HepG2 (cell line): Measurements from ENCODE around the gene TRIM66. TPM values are rescaled to one million over a fixed set of nuclear protein-coding genes. Genes with fewer than 3 reads are reported as not detected.

Source experiments
- GATAD1 ChIP-seq: IDR thresholded peaks from 2 replicates; pipeline ENCODE4 v1.6.1; 2016; ENCODE audit warnings: missing genetic modification reagents, missing compliant biosample characterization
- GTF3A ChIP-seq: sonication (generic); formaldehyde crosslinking; conservative IDR thresholded peaks from 2 replicates; pipeline ENCODE4 v1.4.0; 2020; ENCODE audit warnings: mild to moderate bottlenecking, missing genetic modification reagents
- ISX ChIP-seq: sonication (generic); formaldehyde crosslinking; conservative IDR thresholded peaks from 2 replicates; pipeline ENCODE4 v1.5.0; 2020; ENCODE audit warnings: missing genetic modification reagents
- JARID2 ChIP-seq: sonication (generic); formaldehyde crosslinking; IDR thresholded peaks from 2 replicates; pipeline ENCODE4 v1.8.1; 2023; ENCODE audit warnings: missing genetic modification reagents, inconsistent platforms; ENCODE audit not compliant: insufficient replicate concordance
- KLF16 ChIP-seq, 2 experiments: sonication (generic) in 1 of 2; formaldehyde crosslinking in 1 of 2; IDR thresholded peaks; 2 replicates each; pipeline versions ENCODE4 v1.6.1 to v1.8.0; 2016 to 2023; ENCODE audit warnings: missing genetic modification reagents in 2 of 2, missing compliant biosample characterization in 1 of 2
- NCOR1 ChIP-seq: fragments of 200-600 bp; sonication (generic); IDR thresholded peaks from 2 replicates; pipeline ENCODE4 v1.7.0; 2017; ENCODE audit warnings: antibody characterized with exemption, low read length, borderline replicate concordance
- NR2C2 ChIP-seq: sonication (generic); formaldehyde crosslinking; IDR thresholded peaks from 2 replicates; pipeline ENCODE4 v1.4.0; 2020; ENCODE audit warnings: missing genetic modification reagents, mild to moderate bottlenecking, moderate library complexity, borderline replicate concordance
- SMAD9 ChIP-seq: sonication (generic); formaldehyde crosslinking; IDR thresholded peaks from 2 replicates; pipeline ENCODE4 v1.5.1; 2020; ENCODE audit warnings: mild to moderate bottlenecking, missing genetic modification reagents
- YEATS4 ChIP-seq: sonication (generic); formaldehyde crosslinking; IDR thresholded peaks from 2 replicates; pipeline ENCODE4 v1.4.0; 2020; ENCODE audit warnings: missing genetic modification reagents, borderline replicate concordance
- ZNF224 ChIP-seq: sonication (generic); formaldehyde crosslinking; IDR thresholded peaks from 2 replicates; pipeline ENCODE4 v1.5.0; 2020; ENCODE audit warnings: mild to moderate bottlenecking, missing genetic modification reagents
- ZNF232 ChIP-seq: sonication (generic); formaldehyde crosslinking; IDR thresholded peaks from 2 replicates; pipeline ENCODE4 v1.4.0; 2020; ENCODE audit warnings: missing genetic modification reagents, borderline replicate concordance
- polyA plus RNA-seq, 8 experiments: library from polyadenylated mRNA; depleted of rRNA in 3 of 8; stranded (reverse) in 7 of 8; unstranded in 1 of 8; fragments of >200 nt; fragmentation: Illumina TruSeq in 4 of 8; extraction: Trizol in 4 of 8; gene quantifications; 2 replicates each; pipeline versions ENCODE4 v1.2.1 to v1.2.3, GENCODE V29; 2011 to 2016; ENCODE audit warnings: low read depth in 4 of 8, missing spikeins in 1 of 8, mixed read lengths in 1 of 8; ENCODE audit not compliant: insufficient read depth in 1 of 8
- total RNA-seq, 5 experiments: library from RNA; depleted of rRNA; stranded (reverse); fragments of >200 nt; fragmentation: Illumina TruSeq; extraction: Trizol; gene quantifications; 2 replicates each; pipeline ENCODE4 v1.2.3, GENCODE V29; 2016; ENCODE audit warnings: low read depth in 1 of 5
- TF ChIP-seq, protein P1 (sequence below), 2 experiments: sonication (generic) in 1 of 2; formaldehyde crosslinking in 1 of 2; IDR thresholded peaks; 2 replicates each; pipeline versions ENCODE4 v1.5.1 to v1.6.1; 2011 to 2020; ENCODE audit warnings: borderline replicate concordance in 1 of 2, low read depth in 1 of 2, low read length in 1 of 2, mild to moderate bottlenecking in 1 of 2, missing genetic modification reagents in 1 of 2, moderate library complexity in 1 of 2
- TF ChIP-seq, protein P2 (sequence below): sonication (generic); formaldehyde crosslinking; IDR thresholded peaks from 2 replicates; pipeline ENCODE4 v1.9.0; 2021; ENCODE audit warnings: missing genetic modification reagents, borderline replicate concordance
- TF ChIP-seq, protein P3 (sequence below): sonication (generic); formaldehyde crosslinking; IDR thresholded peaks from 2 replicates; pipeline ENCODE4 v1.4.0; 2020; ENCODE audit warnings: missing genetic modification reagents
- TF ChIP-seq, protein P4 (sequence below): sonication (generic); formaldehyde crosslinking; IDR thresholded peaks from 2 replicates; pipeline ENCODE4 v1.4.0; 2020; ENCODE audit warnings: missing genetic modification reagents

Gene TRIM66
- total and polyA plus RNA-seq, 2 of the 13 experiments (the other 11 are each of a cell fraction or from before 2014, with no cell fraction given): 4.9 to 6.1 TPM

DNA sequence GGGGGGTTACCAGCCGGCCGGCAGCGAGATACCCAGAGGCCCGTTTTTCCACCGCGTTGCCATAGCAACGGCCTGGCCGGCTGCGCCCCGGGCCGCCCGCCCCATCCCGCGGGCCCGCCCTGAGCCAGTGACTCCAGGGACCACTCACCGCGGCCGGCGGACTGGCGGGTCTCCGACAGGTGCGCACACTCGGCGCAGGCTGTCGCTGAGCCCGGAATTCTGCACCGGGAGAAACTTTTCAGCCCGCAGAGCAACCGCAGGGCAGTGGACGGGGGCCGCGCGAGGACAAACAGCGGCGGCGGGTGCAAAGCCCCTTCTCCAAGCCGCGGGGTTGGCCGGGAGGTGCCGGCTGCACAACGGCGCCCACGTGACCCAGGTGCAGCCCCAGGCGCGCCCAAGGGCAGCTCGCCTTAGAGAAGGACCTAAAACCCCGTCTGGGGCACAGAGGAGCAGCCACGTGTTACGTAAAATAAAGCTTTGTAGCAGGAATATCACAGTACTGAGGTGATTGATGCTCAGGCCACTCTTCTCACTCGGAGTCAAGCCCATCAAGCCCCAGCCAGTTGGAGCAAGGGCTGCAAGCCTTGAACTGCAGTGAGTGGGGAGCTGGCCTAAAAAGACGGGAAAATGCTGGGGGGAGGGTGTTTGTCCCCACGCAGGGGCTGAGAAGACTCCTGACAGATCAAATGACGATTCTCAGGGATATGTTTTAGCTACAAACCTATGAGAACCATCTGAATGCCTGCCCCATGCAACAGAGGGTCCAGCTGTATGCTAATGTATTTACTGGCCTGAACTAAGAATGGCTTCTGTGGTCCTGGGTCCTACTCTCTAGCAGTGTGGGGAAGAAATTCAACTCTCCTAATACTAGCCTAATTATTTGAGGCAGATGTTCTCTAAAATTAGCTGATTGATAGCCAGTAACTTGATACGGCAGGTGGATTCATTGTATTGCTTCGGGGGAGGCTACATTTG, 88.2 kb downstream of the TRIM66 start, which contains the start of gene STK33 (continued):
- TF ChIP-seq, protein P1, sequence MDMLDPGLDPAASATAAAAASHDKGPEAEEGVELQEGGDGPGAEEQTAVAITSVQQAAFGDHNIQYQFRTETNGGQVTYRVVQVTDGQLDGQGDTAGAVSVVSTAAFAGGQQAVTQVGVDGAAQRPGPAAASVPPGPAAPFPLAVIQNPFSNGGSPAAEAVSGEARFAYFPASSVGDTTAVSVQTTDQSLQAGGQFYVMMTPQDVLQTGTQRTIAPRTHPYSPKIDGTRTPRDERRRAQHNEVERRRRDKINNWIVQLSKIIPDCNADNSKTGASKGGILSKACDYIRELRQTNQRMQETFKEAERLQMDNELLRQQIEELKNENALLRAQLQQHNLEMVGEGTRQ (IDR thresholded peaks at IDR 0.05; ENCODE audit: low read depth, low read length): peak; percentile 81
- TF ChIP-seq, protein P1 (CRISPR knock-in tag; IDR thresholded peaks at IDR 0.05; ENCODE audit: borderline replicate concordance): peak; percentile 94; the same call in 1 of the 2 replicates
- TF ChIP-seq ISX (CRISPR knock-in tag): no peak
- TF ChIP-seq, protein P2, sequence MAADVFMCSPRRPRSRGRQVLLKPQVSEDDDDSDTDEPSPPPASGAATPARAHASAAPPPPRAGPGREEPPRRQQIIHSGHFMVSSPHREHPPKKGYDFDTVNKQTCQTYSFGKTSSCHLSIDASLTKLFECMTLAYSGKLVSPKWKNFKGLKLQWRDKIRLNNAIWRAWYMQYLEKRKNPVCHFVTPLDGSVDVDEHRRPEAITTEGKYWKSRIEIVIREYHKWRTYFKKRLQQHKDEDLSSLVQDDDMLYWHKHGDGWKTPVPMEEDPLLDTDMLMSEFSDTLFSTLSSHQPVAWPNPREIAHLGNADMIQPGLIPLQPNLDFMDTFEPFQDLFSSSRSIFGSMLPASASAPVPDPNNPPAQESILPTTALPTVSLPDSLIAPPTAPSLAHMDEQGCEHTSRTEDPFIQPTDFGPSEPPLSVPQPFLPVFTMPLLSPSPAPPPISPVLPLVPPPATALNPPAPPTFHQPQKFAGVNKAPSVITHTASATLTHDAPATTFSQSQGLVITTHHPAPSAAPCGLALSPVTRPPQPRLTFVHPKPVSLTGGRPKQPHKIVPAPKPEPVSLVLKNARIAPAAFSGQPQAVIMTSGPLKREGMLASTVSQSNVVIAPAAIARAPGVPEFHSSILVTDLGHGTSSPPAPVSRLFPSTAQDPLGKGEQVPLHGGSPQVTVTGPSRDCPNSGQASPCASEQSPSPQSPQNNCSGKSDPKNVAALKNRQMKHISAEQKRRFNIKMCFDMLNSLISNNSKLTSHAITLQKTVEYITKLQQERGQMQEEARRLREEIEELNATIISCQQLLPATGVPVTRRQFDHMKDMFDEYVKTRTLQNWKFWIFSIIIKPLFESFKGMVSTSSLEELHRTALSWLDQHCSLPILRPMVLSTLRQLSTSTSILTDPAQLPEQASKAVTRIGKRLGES: no peak
- TF ChIP-seq JARID2 (CRISPR knock-in tag): no peak
- no peak for TF ChIP-seq ZNF232
- no peak for TF ChIP-seq GTF3A (CRISPR knock-in tag)
- no peak for TF ChIP-seq SMAD9 (CRISPR knock-in tag)
- TF ChIP-seq NCOR1: no peak
- TF ChIP-seq YEATS4: peak; percentile 77
- TF ChIP-seq KLF16 (CRISPR knock-in tag; IDR thresholded peaks at IDR 0.05): no peak
- TF ChIP-seq NR2C2 (CRISPR knock-in tag): 0 out of 2 replicates have a peak, but pooled peaks have one; percentile 23
- no peak for TF ChIP-seq ZNF224 (CRISPR knock-in tag)
- TF ChIP-seq, protein P3, sequence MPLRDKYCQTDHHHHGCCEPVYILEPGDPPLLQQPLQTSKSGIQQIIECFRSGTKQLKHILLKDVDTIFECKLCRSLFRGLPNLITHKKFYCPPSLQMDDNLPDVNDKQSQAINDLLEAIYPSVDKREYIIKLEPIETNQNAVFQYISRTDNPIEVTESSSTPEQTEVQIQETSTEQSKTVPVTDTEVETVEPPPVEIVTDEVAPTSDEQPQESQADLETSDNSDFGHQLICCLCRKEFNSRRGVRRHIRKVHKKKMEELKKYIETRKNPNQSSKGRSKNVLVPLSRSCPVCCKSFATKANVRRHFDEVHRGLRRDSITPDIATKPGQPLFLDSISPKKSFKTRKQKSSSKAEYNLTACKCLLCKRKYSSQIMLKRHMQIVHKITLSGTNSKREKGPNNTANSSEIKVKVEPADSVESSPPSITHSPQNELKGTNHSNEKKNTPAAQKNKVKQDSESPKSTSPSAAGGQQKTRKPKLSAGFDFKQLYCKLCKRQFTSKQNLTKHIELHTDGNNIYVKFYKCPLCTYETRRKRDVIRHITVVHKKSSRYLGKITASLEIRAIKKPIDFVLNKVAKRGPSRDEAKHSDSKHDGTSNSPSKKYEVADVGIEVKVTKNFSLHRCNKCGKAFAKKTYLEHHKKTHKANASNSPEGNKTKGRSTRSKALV (CRISPR knock-in tag): 0 out of 2 replicates have a peak, but pooled peaks have one; percentile 24
- peak; percentile 74; the same call in 1 of the 2 replicates for TF ChIP-seq GATAD1 (CRISPR knock-in tag)
- TF ChIP-seq, protein P4, sequence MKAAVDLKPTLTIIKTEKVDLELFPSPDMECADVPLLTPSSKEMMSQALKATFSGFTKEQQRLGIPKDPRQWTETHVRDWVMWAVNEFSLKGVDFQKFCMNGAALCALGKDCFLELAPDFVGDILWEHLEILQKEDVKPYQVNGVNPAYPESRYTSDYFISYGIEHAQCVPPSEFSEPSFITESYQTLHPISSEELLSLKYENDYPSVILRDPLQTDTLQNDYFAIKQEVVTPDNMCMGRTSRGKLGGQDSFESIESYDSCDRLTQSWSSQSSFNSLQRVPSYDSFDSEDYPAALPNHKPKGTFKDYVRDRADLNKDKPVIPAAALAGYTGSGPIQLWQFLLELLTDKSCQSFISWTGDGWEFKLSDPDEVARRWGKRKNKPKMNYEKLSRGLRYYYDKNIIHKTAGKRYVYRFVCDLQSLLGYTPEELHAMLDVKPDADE (CRISPR knock-in tag): no peak
